PC-9 (cell line): ENCODE measurements around the gene ST6GALNAC3. TPM values are rescaled to one million over a fixed set of nuclear protein-coding genes. Genes with fewer than 3 reads are reported as not detected.

Experiments used
- BruUV-seq: library from RNA; stranded (reverse); fragments of 400-500 nt; replicated peaks from 2 replicates; lab custom pipeline; 2021; lab: Mats Ljungman, UMichigan
- CTCF ChIA-PET: fragments of 300-600 bp; sonication (Branson Sonifier 250); formaldehyde crosslinking; loops from one replicate; lab custom pipeline; 2022; ENCODE audit warnings: antibody characterized with exemption; lab: Charles Lee
- POLR2A ChIA-PET: fragments of 300-600 bp; sonication (Branson Sonifier 250); formaldehyde crosslinking; loops from one replicate; lab custom pipeline; 2022; ENCODE audit warnings: antibody characterized with exemption; ENCODE audit not compliant: unreplicated experiment; lab: Charles Lee
- DNase-seq, 2 experiments: peaks; one replicate each; pipeline versions ENCODE4 v3.0.0 to v3.0.0-alpha.2; 2015 to 2022; ENCODE audit warnings: mixed read lengths in 1 of 2
- H2AFZ ChIP-seq: fragments of 200-600 bp; sonication (generic); 2 replicates; pipeline ENCODE4 v1.8.1; 2017; ENCODE audit warnings: antibody characterized with exemption
- H3F3A ChIP-seq: fragments of 200-600 bp; sonication (generic); 2 replicates; pipeline ENCODE4 v1.8.1; 2017; ENCODE audit warnings: antibody characterized with exemption, mild to moderate bottlenecking, low read depth; ENCODE audit not compliant: insufficient read depth
- H3K27ac ChIP-seq: fragments of 200-600 bp; sonication (generic); 2 replicates; pipeline ENCODE4 v1.6.1; 2016; ENCODE audit warnings: mixed run types
- H3K27me3 ChIP-seq: fragments of 200-600 bp; sonication (generic); 2 replicates; pipeline ENCODE4 v1.6.1; 2016; ENCODE audit warnings: low read depth, mixed run types; ENCODE audit not compliant: insufficient read depth
- H3K36me3 ChIP-seq: fragments of 200-600 bp; sonication (generic); 2 replicates; pipeline ENCODE4 v1.6.1; 2016; ENCODE audit warnings: low read depth, mixed run types
- H3K4me1 ChIP-seq: fragments of 200-600 bp; sonication (generic); replicated peaks from 2 replicates; pipeline ENCODE4 v1.6.1; 2016; ENCODE audit warnings: mixed run types; ENCODE audit not compliant: insufficient read depth
- H3K4me2 ChIP-seq: fragments of 200-600 bp; sonication (generic); 2 replicates; pipeline ENCODE4 v1.6.1; 2017; ENCODE audit warnings: mixed run types
- H3K4me3 ChIP-seq: fragments of 200-600 bp; sonication (generic); 2 replicates; pipeline ENCODE4 v1.6.1; 2016; ENCODE audit warnings: mixed run types
- H3K79me2 ChIP-seq: fragments of 200-600 bp; sonication (generic); 2 replicates; pipeline ENCODE4 v1.6.1; 2017; ENCODE audit warnings: low read depth, mixed run types
- H3K9me2 ChIP-seq: fragments of 200-600 bp; sonication (generic); 2 replicates; pipeline ENCODE4 v1.8.1; 2017; ENCODE audit warnings: mild to moderate bottlenecking; ENCODE audit not compliant: insufficient read depth
- H3K9me3 ChIP-seq: fragments of 200-600 bp; sonication (generic); 2 replicates; pipeline ENCODE4 v1.8.1; 2016; ENCODE audit warnings: low read depth; ENCODE audit not compliant: insufficient read depth
- H4K20me1 ChIP-seq: fragments of 200-600 bp; sonication (generic); 2 replicates; pipeline ENCODE4 v1.8.1; 2017; ENCODE audit not compliant: insufficient read depth
- CTCF ChIP-seq: fragments of 200-600 bp; sonication (generic); conservative IDR thresholded peaks from 2 replicates; pipeline ENCODE4 v1.6.1; 2017; ENCODE audit warnings: mixed run types, antibody characterized with exemption, mild to moderate bottlenecking, moderate library complexity
- EZH2 ChIP-seq: fragments of 200-600 bp; sonication (generic); IDR thresholded peaks from 2 replicates; pipeline ENCODE4 v1.8.0; 2017; ENCODE audit warnings: antibody characterized with exemption, low read depth
- intact Hi-C: fragments of 100-400 bp; cut with micrococcal nuclease; formaldehyde crosslinking; loops from one replicate; pipeline ENCODE4 v1.10.0; 2022; ENCODE audit not compliant: unreplicated experiment
- total RNA-seq: library from RNA; stranded (reverse); gene quantifications from 2 replicates; pipeline ENCODE4 v1.2.3, GENCODE V29; 2021

The ST6GALNAC3 gene
- total RNA-seq, 1 experiment from 2014 or later: 0.04 TPM

GRCh38 chr1:76428028-76428427, 353.5 kb downstream of the ST6GALNAC3 start:
- Histone ChIP-seq H3K9me3 (no peaks in the 10 kb centered on the region), H3K36me3 (no peaks in the 10 kb centered on the region), H3K9me2 (0 out of 2 replicates have a peak, but pooled peaks cover 4% of the 10 kb centered on the region), H3K4me1 (no peaks in the 10 kb centered on the region), H3F3A (no peaks in the 10 kb centered on the region), H3K4me3 (no peak overlapping the region), H4K20me1 (no peaks in the 10 kb centered on the region), H2AFZ (no peak overlapping the region), H3K27ac (no peak overlapping the region), H3K4me2 (no peak overlapping the region), H3K79me2 (no peaks in the 10 kb centered on the region), H3K27me3 (no peaks in the 10 kb centered on the region)
- ChIA-PET POLR2A (no interaction called here), CTCF (no interaction called here)
- intact Hi-C loops: no loop called here
- BruUV-seq: no TSS peak
- TF ChIP-seq CTCF (no peak), EZH2 (no peak)
- DNase-seq: no peak

- Histone ChIP-seq H4K20me1 (no peaks in the 10 kb centered on the region), H3K4me3 (no peak overlapping the region), H3K9me3 (no peaks in the 10 kb centered on the region), H2AFZ (no peak overlapping the region), H3K27ac (no peak overlapping the region), H3K4me2 (no peak overlapping the region), H3F3A (no peaks in the 10 kb centered on the region), H3K9me2 (peaks cover 4% of the 10 kb centered on the region; the same call in 1 of the 2 replicates), H3K36me3 (no peaks in the 10 kb centered on the region), H3K79me2 (no peaks in the 10 kb centered on the region), H3K4me1 (no peaks in the 10 kb centered on the region), H3K27me3 (no peaks in the 10 kb centered on the region)
- POLR2A ChIA-PET: no interaction called here
- CTCF ChIA-PET: no interaction called here
- DNase-seq: no peak
- intact Hi-C loops: no loop called here
- TF ChIP-seq CTCF: no peak
- TF ChIP-seq EZH2: no peak
- no TSS peak for BruUV-seq
Measured at GRCh38 chr1:76430531-76430930, 356.0 kb downstream of the ST6GALNAC3 start.

- Histone ChIP-seq H3K9me3 (no peaks in the 10 kb centered on the region), H4K20me1 (no peaks in the 10 kb centered on the region), H3F3A (no peaks in the 10 kb centered on the region), H3K9me2 (peaks cover 4% of the 10 kb centered on the region; the same call in 1 of the 2 replicates), H3K27me3 (no peaks in the 10 kb centered on the region), H2AFZ (no peak overlapping the region), H3K4me3 (no peak overlapping the region), H3K36me3 (no peaks in the 10 kb centered on the region), H3K27ac (no peak overlapping the region), H3K4me2 (no peak overlapping the region), H3K79me2 (no peaks in the 10 kb centered on the region), H3K4me1 (no peaks in the 10 kb centered on the region)
- no TSS peak for BruUV-seq
- ChIA-PET POLR2A (no interaction called here), CTCF (no interaction called here)
- no peak for TF ChIP-seq CTCF
- intact Hi-C loops: no loop called here
- no peak for DNase-seq
Measured at GRCh38 chr1:76433526-76433925, 359.0 kb downstream of the ST6GALNAC3 start.
